ENCODE data around the gene PTGIS. TPM values are rescaled to one million over a fixed set of nuclear protein-coding genes. Genes with fewer than 3 reads are reported as not detected.
A peak's percentile ranks its signal among the peaks of the same experiment; 100 is the strongest.

Gene PTGIS
- total RNA-seq, 1 donor from 2014 or later = 72.1 TPM

DNA sequence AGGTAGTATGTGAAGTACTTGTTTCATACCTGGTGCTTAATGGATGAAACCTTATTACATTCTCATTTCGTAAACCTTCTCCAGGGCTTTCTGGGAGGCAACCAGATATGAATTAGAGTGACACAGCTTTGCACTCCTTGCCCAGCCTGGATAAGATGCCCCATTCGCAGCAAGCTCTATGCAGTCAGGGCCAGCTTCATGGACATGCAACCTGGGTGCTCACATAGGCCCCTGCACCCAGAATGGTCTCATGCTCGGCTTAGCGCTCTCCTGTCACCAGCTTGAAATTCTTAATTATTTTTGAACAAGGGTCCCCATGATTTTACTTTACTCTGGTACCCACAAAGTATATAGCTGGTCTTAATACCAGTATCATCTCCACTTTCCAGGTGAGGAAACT, 11.3 kb upstream of the PTGIS start:
- TF ChIP-seq, protein P1, sequence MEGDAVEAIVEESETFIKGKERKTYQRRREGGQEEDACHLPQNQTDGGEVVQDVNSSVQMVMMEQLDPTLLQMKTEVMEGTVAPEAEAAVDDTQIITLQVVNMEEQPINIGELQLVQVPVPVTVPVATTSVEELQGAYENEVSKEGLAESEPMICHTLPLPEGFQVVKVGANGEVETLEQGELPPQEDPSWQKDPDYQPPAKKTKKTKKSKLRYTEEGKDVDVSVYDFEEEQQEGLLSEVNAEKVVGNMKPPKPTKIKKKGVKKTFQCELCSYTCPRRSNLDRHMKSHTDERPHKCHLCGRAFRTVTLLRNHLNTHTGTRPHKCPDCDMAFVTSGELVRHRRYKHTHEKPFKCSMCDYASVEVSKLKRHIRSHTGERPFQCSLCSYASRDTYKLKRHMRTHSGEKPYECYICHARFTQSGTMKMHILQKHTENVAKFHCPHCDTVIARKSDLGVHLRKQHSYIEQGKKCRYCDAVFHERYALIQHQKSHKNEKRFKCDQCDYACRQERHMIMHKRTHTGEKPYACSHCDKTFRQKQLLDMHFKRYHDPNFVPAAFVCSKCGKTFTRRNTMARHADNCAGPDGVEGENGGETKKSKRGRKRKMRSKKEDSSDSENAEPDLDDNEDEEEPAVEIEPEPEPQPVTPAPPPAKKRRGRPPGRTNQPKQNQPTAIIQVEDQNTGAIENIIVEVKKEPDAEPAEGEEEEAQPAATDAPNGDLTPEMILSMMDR (IDR thresholded peaks at IDR 0.05) = no peak
- Mint-ChIP-seq H3K9me3 (ENCODE audit: unreplicated experiment) (peaks cover 8% of the 10 kb centered on the region), H3K4me1 (ENCODE audit: unreplicated experiment) (peaks cover 83% of the 10 kb centered on the region), H3K27me3 (ENCODE audit: unreplicated experiment) (no peaks in the 10 kb centered on the region), H3K27ac (ENCODE audit: unreplicated experiment) (peak overlapping the region; percentile 96), H3K4me3 (ENCODE audit: unreplicated experiment) (no peak overlapping the region), H3K36me3 (ENCODE audit: unreplicated experiment) (no peaks in the 10 kb centered on the region)
- DNase-seq (ENCODE audit: extremely low spot score, unreplicated experiment) = no peak

DNA sequence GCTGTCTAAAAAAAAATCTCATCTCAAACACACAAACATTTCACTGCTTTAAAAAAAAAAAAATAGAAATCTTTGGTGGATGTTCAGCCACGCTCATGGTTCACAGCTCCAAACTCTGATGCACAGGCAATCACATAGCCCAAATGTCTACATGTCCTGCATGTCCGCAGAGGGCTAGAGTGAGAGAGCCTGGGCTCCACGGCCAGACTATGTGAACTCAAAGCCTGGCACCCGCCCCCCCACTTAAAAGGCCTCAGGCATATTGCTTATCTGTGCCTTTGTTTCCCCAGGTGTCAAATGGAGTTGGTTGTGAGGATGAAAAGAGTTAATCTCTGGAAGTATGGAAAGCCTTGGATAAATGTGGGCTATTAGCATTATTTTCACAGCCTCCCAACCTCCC, 10.5 kb upstream of the PTGIS start:
- Mint-ChIP-seq H3K27ac (ENCODE audit: unreplicated experiment) (no peak overlapping the region), H3K9me3 (ENCODE audit: unreplicated experiment) (peaks cover 8% of the 10 kb centered on the region), H3K4me1 (ENCODE audit: unreplicated experiment) (peaks cover 82% of the 10 kb centered on the region), H3K36me3 (ENCODE audit: unreplicated experiment) (no peaks in the 10 kb centered on the region), H3K4me3 (ENCODE audit: unreplicated experiment) (no peak overlapping the region), H3K27me3 (ENCODE audit: unreplicated experiment) (no peaks in the 10 kb centered on the region)
- no peak for DNase-seq (ENCODE audit: extremely low spot score, unreplicated experiment)
- TF ChIP-seq, protein P1 (IDR thresholded peaks at IDR 0.05) = no peak

DNA sequence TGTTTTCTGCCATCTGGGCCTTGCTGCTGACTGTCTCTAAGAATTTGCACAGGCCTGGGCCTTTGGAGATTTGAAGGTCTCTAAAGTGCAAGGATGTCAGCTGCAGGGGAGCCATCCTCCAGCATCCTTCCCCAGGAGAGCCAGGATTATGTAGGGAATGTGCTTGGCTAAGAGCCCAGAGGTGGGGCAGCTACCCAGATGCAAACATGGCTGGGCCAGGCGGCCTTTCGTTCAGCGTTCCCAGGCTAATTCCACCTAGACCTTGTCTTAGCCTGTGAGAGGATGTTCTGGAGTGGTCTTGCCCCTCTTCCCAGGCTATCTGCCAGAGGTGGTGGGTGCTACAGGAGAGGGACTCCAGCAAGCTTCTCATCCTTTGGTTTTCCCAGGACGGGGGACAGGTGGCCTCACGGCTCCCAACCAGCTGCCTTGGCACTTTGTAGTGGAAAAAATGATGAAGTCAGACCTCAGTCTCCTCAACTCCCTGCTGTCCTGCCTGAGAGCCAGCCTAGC, 7.7 kb upstream of the PTGIS start:
- peaks cover 4% of the 10 kb centered on the region for H3K9me3 Mint-ChIP-seq (ENCODE audit: unreplicated experiment)

DNA sequence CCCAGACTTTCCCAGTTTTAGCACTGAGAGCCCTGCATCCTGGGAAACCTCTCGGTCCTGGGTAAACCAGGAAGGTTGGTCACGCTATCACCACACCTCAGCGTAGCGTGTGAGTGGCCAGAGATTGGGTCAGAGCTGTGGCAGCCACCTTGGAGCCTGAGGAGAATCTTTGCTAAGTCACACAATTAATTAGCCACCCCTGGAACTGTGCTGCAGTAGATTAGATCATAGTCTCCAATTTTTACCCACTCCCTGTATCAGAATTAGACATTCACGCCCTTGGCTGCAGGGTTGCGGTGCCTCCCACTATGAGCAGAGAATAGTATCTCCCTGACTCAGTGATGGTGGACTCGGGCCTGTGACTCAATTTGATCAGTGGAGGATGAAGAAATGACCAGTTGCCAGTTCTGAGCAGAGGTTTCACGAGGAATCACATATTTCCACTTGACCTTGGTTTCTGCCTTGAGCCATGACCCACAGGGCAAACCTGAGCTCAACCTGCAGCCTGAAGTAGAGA, 6.0 kb upstream of the PTGIS start:
- Mint-ChIP-seq H3K27me3 (ENCODE audit: unreplicated experiment) (no peaks in the 10 kb centered on the region), H3K4me1 (ENCODE audit: unreplicated experiment) (peaks cover 79% of the 10 kb centered on the region), H3K36me3 (ENCODE audit: unreplicated experiment) (no peaks in the 10 kb centered on the region), H3K9me3 (ENCODE audit: unreplicated experiment) (peaks cover 4% of the 10 kb centered on the region), H3K27ac (ENCODE audit: unreplicated experiment) (no peak overlapping the region), H3K4me3 (ENCODE audit: unreplicated experiment) (no peak overlapping the region)
- no peak for DNase-seq (ENCODE audit: extremely low spot score, unreplicated experiment)
- TF ChIP-seq, protein P1 (IDR thresholded peaks at IDR 0.05) = no peak

More for the DNA sequence above, 7.7 kb upstream of the PTGIS start:
- H3K4me3 Mint-ChIP-seq (ENCODE audit: unreplicated experiment) = no peak overlapping the region
- no peak for DNase-seq (ENCODE audit: extremely low spot score, unreplicated experiment)
- TF ChIP-seq, protein P1 (IDR thresholded peaks at IDR 0.05) = no peak
- peaks cover 81% of the 10 kb centered on the region for H3K4me1 Mint-ChIP-seq (ENCODE audit: unreplicated experiment)
- H3K27ac Mint-ChIP-seq (ENCODE audit: unreplicated experiment) = peak overlapping the region; percentile 85
- H3K27me3 Mint-ChIP-seq (ENCODE audit: unreplicated experiment) = no peaks in the 10 kb centered on the region
- no peaks in the 10 kb centered on the region for H3K36me3 Mint-ChIP-seq (ENCODE audit: unreplicated experiment)

DNA sequence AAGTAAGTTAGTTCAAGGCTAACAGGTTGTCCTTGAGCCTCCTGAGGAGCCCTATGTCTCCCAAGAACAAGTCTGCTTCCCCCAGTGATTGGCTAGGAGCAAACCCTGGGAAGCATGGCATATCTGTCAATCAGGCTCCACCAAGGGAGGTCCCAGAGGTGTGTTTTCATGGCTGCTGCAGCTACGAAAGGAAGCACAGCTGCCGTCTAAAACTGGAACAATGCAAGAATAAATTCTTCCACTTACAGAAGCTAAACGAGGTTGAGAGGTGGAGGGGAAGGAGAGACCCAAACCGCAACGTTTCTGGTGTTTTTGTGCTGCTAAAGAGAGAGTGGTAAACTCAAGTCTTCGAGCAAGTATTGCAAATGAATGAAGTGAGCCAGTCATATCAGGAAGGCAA, 4.9 kb upstream of the PTGIS start:
- Mint-ChIP-seq H3K27ac (ENCODE audit: unreplicated experiment) (peak overlapping the region; percentile 54), H3K36me3 (ENCODE audit: unreplicated experiment) (no peaks in the 10 kb centered on the region)

More for the DNA sequence above, 4.9 kb upstream of the PTGIS start:
- peaks cover 4% of the 10 kb centered on the region for H3K9me3 Mint-ChIP-seq (ENCODE audit: unreplicated experiment)
- TF ChIP-seq, protein P1 (IDR thresholded peaks at IDR 0.05) = no peak
- no peak for DNase-seq (ENCODE audit: extremely low spot score, unreplicated experiment)
- peaks cover 79% of the 10 kb centered on the region for H3K4me1 Mint-ChIP-seq (ENCODE audit: unreplicated experiment)
- H3K4me3 Mint-ChIP-seq (ENCODE audit: unreplicated experiment) = no peak overlapping the region
- no peaks in the 10 kb centered on the region for H3K27me3 Mint-ChIP-seq (ENCODE audit: unreplicated experiment)

All from osteocyte (in vitro differentiated cells).